GM23248 (cell line): Measurements from ENCODE around the gene ZNF771. TPM values are rescaled to one million over a fixed set of nuclear protein-coding genes. Genes with fewer than 3 reads are reported as not detected.

ENCODE experiments used
- DNase-seq: peaks from one replicate; pipeline ENCODE4 v3.0.0-alpha.2; 2015
- H2AFZ ChIP-seq: fragments of 200-600 bp; sonication (generic); 2 replicates; pipeline ENCODE4 v1.6.1; 2016; ENCODE audit warnings: antibody characterized with exemption
- H3F3A ChIP-seq: fragments of 200-600 bp; sonication (generic); 2 replicates; pipeline ENCODE4 v1.6.1; 2016; ENCODE audit warnings: mild to moderate bottlenecking, antibody characterized with exemption, mixed run types; ENCODE audit not compliant: insufficient read depth
- H3K27ac ChIP-seq: fragments of 200-600 bp; sonication (generic); 2 replicates; pipeline ENCODE4 v1.5.1; 2016; ENCODE audit warnings: mild to moderate bottlenecking
- H3K27me3 ChIP-seq: fragments of 200-600 bp; sonication (generic); replicated peaks from 2 replicates; pipeline ENCODE4 v1.6.1; 2016; ENCODE audit warnings: mild to moderate bottlenecking; ENCODE audit not compliant: insufficient read depth
- H3K36me3 ChIP-seq: fragments of 200-600 bp; sonication (generic); 2 replicates; pipeline ENCODE4 v1.6.1; 2016; ENCODE audit warnings: low read depth, mild to moderate bottlenecking
- H3K4me1 ChIP-seq: fragments of 200-600 bp; sonication (generic); 2 replicates; pipeline ENCODE4 v1.6.1; 2016; ENCODE audit warnings: mild to moderate bottlenecking; ENCODE audit not compliant: insufficient read depth
- H3K4me2 ChIP-seq: fragments of 200-600 bp; sonication (generic); one replicate; pipeline ENCODE4 v1.6.1; 2016; ENCODE audit warnings: mild to moderate bottlenecking; ENCODE audit not compliant: unreplicated experiment
- H3K4me3 ChIP-seq: fragments of 200-600 bp; sonication (generic); 2 replicates; pipeline ENCODE4 v1.5.1; 2016; ENCODE audit warnings: mild to moderate bottlenecking
- H3K79me2 ChIP-seq: fragments of 200-600 bp; sonication (generic); 2 replicates; pipeline ENCODE4 v1.6.1; 2016; ENCODE audit warnings: mild to moderate bottlenecking; ENCODE audit not compliant: insufficient read depth
- H3K9ac ChIP-seq: fragments of 200-600 bp; sonication (generic); 2 replicates; pipeline ENCODE4 v1.6.1; 2016; ENCODE audit warnings: mild to moderate bottlenecking
- H3K9me2 ChIP-seq: fragments of 200-600 bp; sonication (generic); 2 replicates; pipeline ENCODE4 v1.6.1; 2016; ENCODE audit warnings: mixed run types, mild to moderate bottlenecking, moderate library complexity; ENCODE audit not compliant: insufficient read depth
- H3K9me3 ChIP-seq: fragments of 200-600 bp; sonication (generic); one replicate; pipeline ENCODE4 v1.6.1; 2017; ENCODE audit warnings: low read depth
- H4K20me1 ChIP-seq: fragments of 200-600 bp; sonication (generic); 2 replicates; pipeline ENCODE4 v1.6.0; 2016; ENCODE audit not compliant: insufficient read depth
- EZH2 ChIP-seq: fragments of 200-600 bp; sonication (generic); IDR thresholded peaks from 2 replicates; pipeline ENCODE4 v1.6.1; 2018; ENCODE audit warnings: antibody characterized with exemption, mild to moderate bottlenecking; ENCODE audit not compliant: insufficient read depth, poor library complexity, severe bottlenecking
- EZH2phosphoT487 ChIP-seq: fragments of 200-600 bp; sonication (generic); IDR thresholded peaks from 2 replicates; pipeline ENCODE4 v1.6.1; 2018; ENCODE audit warnings: antibody characterized with exemption, moderate library complexity, mild to moderate bottlenecking, low read depth; ENCODE audit not compliant: insufficient read depth
- WGBS, 2 experiments: methylation state at CpG; one replicate each; pipeline ENCODE4 v1.1.6; 2015 to 2017; ENCODE audit warnings: low lambda C conversion rate in 2 of 2, low coverage in 1 of 2; ENCODE audit errors: missing lambda C conversion rate in 2 of 2; 5-methylcytosine and 5-hydroxymethylcytosine counted together
- in situ Hi-C: fragments of 300-500 bp; cut with MboI; formaldehyde crosslinking; loops from 2 replicates; pipeline ENCODE4 v1.15.0; 2020
- polyA plus RNA-seq: library from polyadenylated mRNA; unstranded; fragments of >200 nt; fragmentation: Nextera tagmentation; extraction: Ambion mirVana; gene quantifications from 2 replicates; pipeline ENCODE4 v1.2.1, GENCODE V29; 2016
- total RNA-seq: library from RNA; depleted of rRNA; stranded (reverse); fragments of >200 nt; shearing (Covaris generic); gene quantifications from 2 replicates; pipeline ENCODE4 v1.2.3, GENCODE V29; 2014

The ZNF771 gene
- total and polyA plus RNA-seq, 2 experiments from 2014 or later, result 17.6 to 20.1 TPM

DNA sequence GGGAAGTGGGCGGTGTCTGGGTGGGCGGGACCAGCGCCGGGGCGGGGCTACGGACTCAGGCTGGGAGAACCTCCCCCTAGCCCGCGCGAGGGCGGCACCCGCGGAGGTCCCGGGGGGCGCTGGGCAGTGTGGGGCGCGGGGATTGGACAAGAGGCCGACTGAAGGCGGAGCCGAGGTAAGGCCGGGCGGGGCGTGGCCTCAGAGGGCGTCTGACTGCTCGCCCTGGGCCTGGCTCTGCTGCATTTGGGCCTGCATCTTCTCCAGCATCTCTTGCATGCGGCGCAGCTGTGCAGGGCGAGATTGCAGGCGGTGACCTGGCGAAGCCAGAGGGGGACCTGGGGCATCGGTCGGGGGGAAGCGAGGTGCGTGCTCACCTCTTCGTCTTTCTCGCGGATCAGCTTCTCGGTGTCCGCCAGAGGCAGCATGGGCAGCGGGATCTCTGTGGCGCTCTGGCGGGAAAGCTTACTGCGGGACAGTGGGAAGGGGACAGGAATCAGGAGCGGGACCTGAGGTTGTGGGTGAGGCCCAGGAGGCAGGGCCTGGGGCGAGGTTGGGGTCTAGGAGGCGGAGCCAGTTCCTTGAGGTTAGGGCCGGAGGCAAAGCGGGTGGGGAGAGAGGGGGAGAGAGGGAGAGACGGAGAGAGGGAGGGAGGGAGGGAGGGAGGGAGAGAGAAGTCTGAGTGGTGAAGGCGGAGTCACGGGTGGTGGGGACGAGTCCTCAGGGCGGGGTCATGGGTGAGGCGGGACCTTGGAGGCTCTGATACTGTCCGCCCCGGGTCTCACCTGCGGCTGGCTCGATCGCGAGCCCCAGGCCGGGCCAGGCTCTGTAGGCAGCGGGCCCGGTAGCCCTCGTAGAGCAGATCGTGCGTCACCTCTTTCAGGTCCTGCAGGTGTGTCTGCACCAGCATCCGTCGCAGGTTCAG lies 28.9 kb upstream of the ZNF771 start:
- Histone ChIP-seq H4K20me1 (no peaks in the 10 kb centered on the region), H2AFZ (peak overlapping the region; percentile 92), H3K4me2 (peak overlapping the region; percentile 95), H3K9me2 (no peaks in the 10 kb centered on the region), H3K9ac (peak overlapping the region; percentile 97), H3K4me1 (peaks cover 4% of the 10 kb centered on the region), H3K36me3 (no peaks in the 10 kb centered on the region), H3K9me3 (no peaks in the 10 kb centered on the region), H3K79me2 (no peaks in the 10 kb centered on the region), H3K4me3 (peak overlapping the region; percentile 80), H3K27me3 (no peaks in the 10 kb centered on the region), H3F3A (0 out of 2 replicates have a peak, but pooled peaks cover 3% of the 10 kb centered on the region), H3K27ac (peak overlapping the region; percentile 100)
- TF ChIP-seq EZH2phosphoT487 (no peak), EZH2 (no peak)
- in situ Hi-C loops, result no loop called here
- peak; percentile 100 for DNase-seq
- WGBS, 2 experiments, result 1 to 2% methylated on average over 38 to 63 of the region's 67 CpGs

DNA sequence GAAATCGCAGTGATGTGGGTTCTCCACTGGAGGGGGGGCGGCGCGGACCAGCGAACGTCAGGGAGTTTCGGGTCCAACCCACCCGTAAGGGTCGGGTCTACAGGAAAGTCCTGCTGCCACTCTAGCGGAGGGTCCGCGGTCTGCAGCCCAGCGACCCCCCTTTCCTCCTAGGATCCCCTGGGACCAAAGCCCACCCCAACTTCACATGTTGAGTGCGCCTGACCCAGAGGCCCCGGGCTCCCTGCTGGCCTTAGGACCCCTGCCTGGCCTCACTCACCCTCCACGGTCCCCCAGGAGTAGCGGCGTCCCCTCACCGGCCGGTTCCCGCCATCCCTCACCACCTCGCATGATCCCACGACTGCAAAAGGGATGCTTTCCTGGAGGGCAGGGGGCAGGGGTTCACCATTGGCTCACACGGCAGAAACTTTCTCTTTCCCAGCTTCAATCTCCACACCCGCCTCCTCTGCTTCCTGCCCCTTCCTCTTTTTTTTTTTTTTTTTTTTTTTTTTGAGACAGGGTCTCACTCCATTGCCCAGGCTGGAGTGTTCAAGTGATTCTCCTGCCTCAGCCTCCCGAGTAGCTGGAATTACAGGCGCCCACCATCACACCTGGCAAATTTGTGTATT lies 28.1 kb upstream of the ZNF771 start:
- peak overlapping the region; percentile 86 for H2AFZ ChIP-seq
- H3F3A ChIP-seq, result 0 out of 2 replicates have a peak, but pooled peaks cover 3% of the 10 kb centered on the region
- no peak for DNase-seq
- H3K36me3 ChIP-seq, result no peaks in the 10 kb centered on the region
- no peaks in the 10 kb centered on the region for H3K27me3 ChIP-seq
- in situ Hi-C loops, result no loop called here
- H3K4me1 ChIP-seq, result peaks cover 4% of the 10 kb centered on the region
- peak overlapping the region; percentile 100; the same call in 1 of the 2 replicates for H3K27ac ChIP-seq
- WGBS, 2 experiments, result 40 to 50% methylated on average over 20 to 27 of the region's 27 CpGs
- peak overlapping the region; percentile 82 for H3K4me2 ChIP-seq
- TF ChIP-seq EZH2phosphoT487 (no peak), EZH2 (no peak)
- H3K9ac ChIP-seq, result peak overlapping the region; percentile 97
- no peaks in the 10 kb centered on the region for H3K9me3 ChIP-seq
- H4K20me1 ChIP-seq, result no peaks in the 10 kb centered on the region
- no peaks in the 10 kb centered on the region for H3K79me2 ChIP-seq
- H3K4me3 ChIP-seq, result peak overlapping the region; percentile 80
- no peaks in the 10 kb centered on the region for H3K9me2 ChIP-seq

DNA sequence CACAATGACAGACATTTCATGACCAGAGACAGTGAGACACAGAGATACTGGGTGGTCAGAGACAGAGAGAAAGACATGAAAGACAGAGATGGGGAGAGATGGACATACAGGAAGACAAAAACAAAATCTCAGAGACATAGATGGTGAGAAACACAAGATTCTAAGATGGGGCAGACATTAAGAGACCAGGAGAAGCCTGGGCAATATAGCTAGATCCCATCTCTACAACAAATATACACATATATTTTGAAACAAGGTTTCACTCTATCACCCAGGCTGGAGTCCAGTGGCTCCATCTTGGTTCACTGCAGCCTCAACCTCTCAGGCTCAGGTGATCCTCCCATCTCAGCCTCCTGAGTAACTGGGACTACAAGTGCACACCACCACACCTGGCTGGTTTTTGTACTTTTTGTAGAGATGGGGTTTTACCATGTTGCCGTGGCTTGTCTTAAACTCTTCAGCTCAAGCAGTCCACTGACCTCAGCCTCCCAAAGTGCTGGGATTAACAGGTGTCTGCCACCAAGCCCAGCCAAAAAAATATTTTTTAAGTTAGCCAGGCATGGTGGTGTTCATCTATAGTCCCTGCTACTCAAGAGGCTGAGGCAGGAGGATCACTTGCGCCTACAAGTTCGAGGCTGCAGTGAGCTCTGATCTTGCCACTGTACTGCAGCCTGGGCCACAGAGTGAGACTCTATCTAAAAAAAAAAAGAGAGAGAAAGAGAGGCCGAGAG lies 27.2 kb upstream of the ZNF771 start:
- DNase-seq, result no peak
- no peaks in the 10 kb centered on the region for H3K27me3 ChIP-seq
- H2AFZ ChIP-seq, result no peak overlapping the region
- H3K4me2 ChIP-seq, result no peak overlapping the region
- no peak overlapping the region for H3K27ac ChIP-seq
- no peak overlapping the region for H3K9ac ChIP-seq
- no peaks in the 10 kb centered on the region for H4K20me1 ChIP-seq
- 75 to 77% methylated on average over 4 of the region's 4 CpGs for WGBS, 2 experiments
- H3K4me3 ChIP-seq, result no peak overlapping the region
- in situ Hi-C loops, result no loop called here
- H3F3A ChIP-seq, result 0 out of 2 replicates have a peak, but pooled peaks cover 3% of the 10 kb centered on the region
- TF ChIP-seq EZH2, result no peak
- no peak for TF ChIP-seq EZH2phosphoT487
- no peaks in the 10 kb centered on the region for H3K79me2 ChIP-seq
- H3K36me3 ChIP-seq, result no peaks in the 10 kb centered on the region
- H3K9me3 ChIP-seq, result no peaks in the 10 kb centered on the region
- H3K4me1 ChIP-seq, result peaks cover 4% of the 10 kb centered on the region
- H3K9me2 ChIP-seq, result no peaks in the 10 kb centered on the region

DNA sequence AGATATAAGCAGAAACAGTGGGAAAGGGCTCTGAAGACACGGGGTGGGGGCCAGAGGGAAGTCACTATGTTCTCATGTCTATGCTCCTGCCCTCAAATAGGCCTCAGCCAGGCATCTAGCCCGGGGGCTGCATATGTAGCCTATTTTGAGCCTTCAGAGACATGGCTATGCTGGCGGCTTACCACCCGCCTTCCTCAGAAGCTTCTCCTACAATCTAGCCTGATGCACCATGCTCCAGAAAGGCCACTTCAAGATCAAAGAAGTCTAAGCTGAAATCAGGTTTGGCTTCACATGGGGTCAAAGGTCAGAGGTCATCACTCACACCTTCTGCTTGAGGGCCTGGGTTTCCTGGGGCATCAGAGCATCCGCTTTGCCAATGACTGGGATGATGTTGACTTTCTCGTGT lies 26.6 kb upstream of the ZNF771 start:
- no peaks in the 10 kb centered on the region for H3K79me2 ChIP-seq
- H3K27ac ChIP-seq, result no peak overlapping the region
- H4K20me1 ChIP-seq, result no peaks in the 10 kb centered on the region
- 0 out of 2 replicates have a peak, but pooled peaks cover 3% of the 10 kb centered on the region for H3F3A ChIP-seq
- TF ChIP-seq EZH2 (no peak), EZH2phosphoT487 (no peak)
- H3K4me2 ChIP-seq, result no peak overlapping the region
- in situ Hi-C loops, result no loop called here
- no peaks in the 10 kb centered on the region for H3K9me2 ChIP-seq
- no peak for DNase-seq
- H3K4me3 ChIP-seq, result no peak overlapping the region
- H3K9ac ChIP-seq, result no peak overlapping the region
- no peak overlapping the region for H2AFZ ChIP-seq
- WGBS, 2 experiments, result 65 to 71% methylated on average over 6 of the region's 6 CpGs
- H3K27me3 ChIP-seq, result no peaks in the 10 kb centered on the region
- H3K9me3 ChIP-seq, result no peaks in the 10 kb centered on the region
- peaks cover 4% of the 10 kb centered on the region for H3K4me1 ChIP-seq
- H3K36me3 ChIP-seq, result no peaks in the 10 kb centered on the region
